Mucosa of descending colon (tissue), 3 donors: ENCODE results near the gene C10orf90. TPM values are rescaled to one million over a fixed set of nuclear protein-coding genes. Genes with fewer than 3 reads are reported as not detected.
"Not testable (repeated sequence)": the region's sequence is repeated elsewhere in the genome, so short reads cannot be mapped to it uniquely, and the experiment has no call there.

Source experiments
- ATAC-seq: fragments of 200-7000 bp; cut with Tn5 transposase; one replicate; pipeline ENCODE4 v1.9.1; 2020; ENCODE audit warnings: mild to moderate bottlenecking, moderate library complexity
- DNase-seq, 3 donors: peaks; one replicate each; pipeline ENCODE4 v3.0.0-alpha.2; 2020
- H3K36me3 ChIP-seq: fragments of 200-600 bp; one replicate; pipeline ENCODE4 v1.8.0; 2021; ENCODE audit warnings: low read depth, mild to moderate bottlenecking
- H3K4me1 ChIP-seq: fragments of 200-600 bp; one replicate; pipeline ENCODE4 v1.8.0; 2021; ENCODE audit warnings: low read depth, mild to moderate bottlenecking
- H3K4me3 ChIP-seq: fragments of 200-600 bp; one replicate; pipeline ENCODE4 v1.8.0; 2021; ENCODE audit warnings: mild to moderate bottlenecking
- H3K9me3 ChIP-seq: fragments of 200-600 bp; one replicate; pipeline ENCODE4 v1.8.0; 2021; ENCODE audit warnings: mild to moderate bottlenecking
- CTCF ChIP-seq: fragments of 200-600 bp; IDR thresholded peaks from one replicate; pipeline ENCODE4 v1.8.0; 2022; ENCODE audit warnings: antibody characterized with exemption, mild to moderate bottlenecking
- intact Hi-C, 2 donors: fragments of 100-400 bp; cut with DNase I in 1 of 2; cut with micrococcal nuclease in 1 of 2; formaldehyde crosslinking; loops; one replicate each; pipeline versions ENCODE4 v1.11.0 to v1.11.1; 2022; cut with DNase I, micrococcal nuclease
- total RNA-seq, 3 donors: library from RNA; stranded (reverse); fragmentation: NEBNext Ultra II Directional in 2 of 3; extraction: Animal tissue kit (Norgen Biotek cat#: 25700) in 2 of 3; gene quantifications; one replicate each; pipeline versions ENCODE4 v1.2.1 to v1.2.4, GENCODE V29; 2021 to 2023
- donor health status: DM: no; HTN: no; CAD: no; lungs with moderate emphysema.
- donor health status: DM: no; HTN: no; CAD: no.
- donor health status: DM: no; HTN: yes; CAD: no.

The C10orf90 gene
- total RNA-seq, 3 donors from 2014 or later: 1.1 TPM; not detected in 2

- DNase-seq (no peak), ATAC-seq (no peak)
- TF ChIP-seq CTCF: no peak
- no peaks in the 10 kb centered on the region for H3K36me3 ChIP-seq
- H3K9me3 ChIP-seq: no peaks in the 10 kb centered on the region
- H3K4me1 ChIP-seq: no peaks in the 10 kb centered on the region
- intact Hi-C loops: no loop called here
- no peak overlapping the region for H3K4me3 ChIP-seq
These were observed 109.1 kb downstream of the C10orf90 start for GRCh38 chr10:126561294-126561920.

- H3K4me3 ChIP-seq: no peak overlapping the region
- ATAC-seq (no peak), DNase-seq (no peak)
- TF ChIP-seq CTCF: no peak
- no peaks in the 10 kb centered on the region for H3K4me1 ChIP-seq
- H3K9me3 ChIP-seq: no peaks in the 10 kb centered on the region
- intact Hi-C loops: no loop called here
- no peaks in the 10 kb centered on the region for H3K36me3 ChIP-seq
These were observed 111.6 kb downstream of the C10orf90 start for GRCh38 chr10:126558881-126559280.

- ATAC-seq (no peak), DNase-seq (no peak)
- Histone ChIP-seq H3K4me1 (no peaks in the 10 kb centered on the region), H3K9me3 (no peaks in the 10 kb centered on the region), H3K4me3 (no peak overlapping the region), H3K36me3 (no peaks in the 10 kb centered on the region)
- TF ChIP-seq CTCF: no peak
- intact Hi-C loops: no loop called here
These were observed 119.3 kb downstream of the C10orf90 start for GRCh38 chr10:126551202-126551601.

GRCh38 chr10:126550586-126550985, 119.9 kb downstream of the C10orf90 start:
- H3K36me3 ChIP-seq, DNase-seq, H3K9me3 ChIP-seq, ATAC-seq, H3K4me1 ChIP-seq, H3K4me3 ChIP-seq, intact Hi-C loops: not testable (repeated sequence)

- H3K4me3 ChIP-seq: no peak overlapping the region
- DNase-seq: no peak
- H3K9me3 ChIP-seq: no peaks in the 10 kb centered on the region
- intact Hi-C loops: no loop called here
- no peaks in the 10 kb centered on the region for H3K4me1 ChIP-seq
- H3K36me3 ChIP-seq: no peaks in the 10 kb centered on the region
- TF ChIP-seq CTCF: no peak
- no peak for ATAC-seq
These were observed 121.1 kb downstream of the C10orf90 start for GRCh38 chr10:126549344-126549743.

GRCh38 chr10:126544565-126544964, 125.9 kb downstream of the C10orf90 start:
- Histone ChIP-seq H3K9me3 (no peaks in the 10 kb centered on the region), H3K4me3 (no peak overlapping the region), H3K36me3 (no peaks in the 10 kb centered on the region), H3K4me1 (no peaks in the 10 kb centered on the region)
- intact Hi-C loops: no loop called here
- no peak for DNase-seq
- no peak for TF ChIP-seq CTCF
- no peak for ATAC-seq
